ENCODE measurements around the gene ZNF502. TPM values are rescaled to one million over a fixed set of nuclear protein-coding genes. Genes with fewer than 3 reads are reported as not detected.

Gene ZNF502
- total and polyA plus RNA-seq, 2 of the 8 experiments (the other 6 are each of a cell fraction or from before 2014, with no cell fraction given) = 1.5 to 3.8 TPM

GRCh38 chr3:44680921-44681455, 31.5 kb upstream of the ZNF502 start:
- Histone ChIP-seq H3K23me2 (ENCODE audit: low read depth, low read length) (no peaks in the 10 kb centered on the region), H3K4me1 (replicated peaks in 1 of 4; ENCODE audit: control insufficient read depth in 3 of 4, insufficient read depth in 4 of 4, low read length in 3 of 4) (no peaks in the 10 kb centered on the region), H3K36me3 (ENCODE audit: control insufficient read depth in 2 of 4, insufficient read depth in 4 of 4, low read length in 3 of 4) (peaks cover 0 to 2% (median 0%) of the 10 kb centered on the region in 4 experiments; a peak in 2 of 8 replicates), H3K56ac (replicated peaks; ENCODE audit: insufficient read length, low read depth, low read length) (no peak overlapping the region), H2BK5ac (ENCODE audit: low read depth, low read length) (no peak overlapping the region), H2BK120ac (replicated peaks; ENCODE audit: low read depth, low read length) (no peak overlapping the region), H3K79me1 (ENCODE audit: low read depth, low read length) (no peaks in the 10 kb centered on the region), H2BK20ac (ENCODE audit: low read length) (no peak overlapping the region), H3K27me3 (replicated peaks in 1 of 4; ENCODE audit: control insufficient read depth in 3 of 4, extremely low read depth in 1 of 4, insufficient read depth in 3 of 4, low read length in 3 of 4) (no peaks in the 10 kb centered on the region; a peak in 1 of 7 replicates), H2AFZ (ENCODE audit: low read length) (no peak overlapping the region), H3K9ac (replicated peaks in 1 of 4; ENCODE audit: extremely low read depth in 1 of 4, low read depth in 3 of 4, low read length in 3 of 4) (no peak overlapping the region), H2AK5ac (ENCODE audit: low read depth, low read length) (no peak overlapping the region), H3K23ac (ENCODE audit: insufficient read length) (no peak overlapping the region), H3K27ac (ENCODE audit: low read depth, low read length) (no peak overlapping the region), H3K4me2 (ENCODE audit: insufficient read depth in 1 of 2, low read depth in 2 of 2, low read length in 2 of 2) (no peak overlapping the region), H3K18ac (ENCODE audit: extremely low read depth, low read length) (no peak overlapping the region), H4K20me1 (replicated peaks in 1 of 2; ENCODE audit: control insufficient read depth in 1 of 2, insufficient read depth in 2 of 2, low read length in 2 of 2) (no peaks in the 10 kb centered on the region), H4K5ac (ENCODE audit: insufficient read length, low read depth, low read length) (no peak overlapping the region), H3K9me3 (ENCODE audit: insufficient read depth in 2 of 2, low read depth in 1 of 2, low read length in 1 of 2) (peaks cover 22 to 50% of the 10 kb centered on the region in 2 experiments), H4K91ac (replicated peaks; ENCODE audit: insufficient read length, low read length) (no peak overlapping the region), H4K8ac (ENCODE audit: extremely low read depth, insufficient read depth, low read length) (no peak overlapping the region), H2BK12ac (ENCODE audit: low read depth, low read length) (no peak overlapping the region), H3K4me3 (ENCODE audit: extremely low read depth in 1 of 4, insufficient read depth in 2 of 4, low read depth in 3 of 4, low read length in 4 of 4) (no peak overlapping the region), H3K14ac (ENCODE audit: insufficient read length) (no peak overlapping the region), H3K4ac (replicated peaks; ENCODE audit: insufficient read length, low read depth, low read length) (no peak overlapping the region), H2BK15ac (ENCODE audit: low read length) (no peak overlapping the region), H3K79me2 (ENCODE audit: control insufficient read depth in 1 of 2, insufficient read depth in 2 of 2, low read length in 2 of 2) (no peaks in the 10 kb centered on the region)
- WGBS, 2 experiments (ENCODE audit: extremely low coverage in 1 of 2, insufficient coverage in 1 of 2, insufficient read length in 1 of 2, insufficient replicate concordance in 2 of 2, low coverage in 1 of 2, low lambda C conversion rate in 2 of 2, missing lambda C conversion rate in 1 of 2) = 74% methylated on average over 4 of the region's 4 CpGs; no CpG with 5 or more reads in 1 of the 2 experiments
- DNase-seq (ENCODE audit: low read depth in 1 of 2, low spot score in 2 of 2) (no peak), FAIRE-seq (no peak)
- no peak for TF ChIP-seq ZNF274 (IDR thresholded peaks at IDR 0.05; ENCODE audit: borderline replicate concordance, extremely low read depth, low read length)
- POLR2A ChIA-PET (ENCODE audit: partially characterized antibody) = no interaction called here
- CTCF ChIA-PET (ENCODE audit: partially characterized antibody) = interaction anchor here (0.6 kb wide), 1 partner anchor 197 kb away, joined by 3 read pairs; no protein-coding TSS in a partner anchor

Measured in H1 (cell line).